SK-N-SH (cell line): Measurements from ENCODE around the gene NBEAL2. TPM values are rescaled to one million over a fixed set of nuclear protein-coding genes. Genes with fewer than 3 reads are reported as not detected.

Experiments used
- CTCF ChIA-PET: fragments of 300-600, 350-600 bp; formaldehyde crosslinking; extraction: SDS; loops from one replicate; lab custom pipeline; 2021; lab: Yijun Ruan, JAX
- POLR2A ChIA-PET: fragments of 350-600 bp; sonication (Branson Sonifier 250); formaldehyde crosslinking; extraction: SDS; loops from one replicate; lab custom pipeline; 2020; ENCODE audit warnings: antibody characterized with exemption, inconsistent platforms; lab: Yijun Ruan, JAX
- DNase-seq: peaks from one replicate; pipeline ENCODE4 v3.0.0; 2012
- H2AFZ ChIP-seq: fragments of 200-600 bp; sonication (generic); 2 replicates; pipeline ENCODE4 v1.8.1; 2016; ENCODE audit warnings: antibody characterized with exemption, mild to moderate bottlenecking, low read depth
- H3F3A ChIP-seq: fragments of 200-600 bp; sonication (generic); replicated peaks from 2 replicates; pipeline ENCODE3; 2016; ENCODE audit warnings: antibody characterized with exemption, mild to moderate bottlenecking; ENCODE audit not compliant: insufficient read depth
- H3K27ac ChIP-seq, 2 experiments: fragments of 200-500 bp in 1 of 2; fragments of 200-600 bp in 1 of 2; sonication (Bioruptor generic) in 1 of 2; sonication (generic), shearing (Covaris generic) in 1 of 2; 2 replicates each; pipeline versions ENCODE4 v1.5.1 to v1.6.1; 2014 to 2016; ENCODE audit warnings: low read depth in 2 of 2, inconsistent platforms in 1 of 2, low read length in 1 of 2, mild to moderate bottlenecking in 1 of 2, mixed read lengths in 1 of 2
- H3K27me3 ChIP-seq: fragments of 200-600 bp; sonication (generic), shearing (Covaris generic); 2 replicates; pipeline ENCODE4 v1.6.1; 2016; ENCODE audit warnings: mixed run types; ENCODE audit not compliant: insufficient read depth
- H3K36me3 ChIP-seq, 2 experiments: fragments of 200-500 bp in 1 of 2; fragments of 200-600 bp in 1 of 2; sonication (Bioruptor generic) in 1 of 2; sonication (generic) in 1 of 2; replicated peaks in 1 of 2; 2 replicates each; pipeline versions ENCODE3 to v1.5.1; 2014 to 2016; ENCODE audit warnings: low read length in 1 of 2, mild to moderate bottlenecking in 1 of 2; ENCODE audit not compliant: insufficient read depth in 2 of 2, control insufficient read depth in 1 of 2
- H3K4me1 ChIP-seq, 2 experiments: fragments of 200-500 bp in 1 of 2; fragments of 200-600 bp in 1 of 2; sonication (Bioruptor generic) in 1 of 2; sonication (generic), shearing (Covaris generic) in 1 of 2; 2 replicates each; pipeline versions ENCODE4 v1.5.1 to v1.6.1; 2014 to 2016; ENCODE audit warnings: low read depth in 1 of 2, low read length in 1 of 2, mixed run types in 1 of 2; ENCODE audit not compliant: insufficient read depth in 2 of 2, control insufficient read depth in 1 of 2
- H3K4me2 ChIP-seq: fragments of 200-600 bp; sonication (generic), shearing (Covaris generic); 2 replicates; pipeline ENCODE4 v1.6.1; 2017; ENCODE audit warnings: mixed run types
- H3K4me3 ChIP-seq, 2 experiments: fragments of 200-500 bp in 1 of 2; fragments of 200-600 bp in 1 of 2; sonication (Bioruptor generic) in 1 of 2; sonication (generic), shearing (Covaris generic) in 1 of 2; 2 replicates each; pipeline versions ENCODE4 v1.5.1 to v1.8.1; 2014 to 2016; ENCODE audit warnings: low read depth in 2 of 2, inconsistent platforms in 1 of 2, low read length in 1 of 2, mild to moderate bottlenecking in 1 of 2, mixed read lengths in 1 of 2, moderate library complexity in 1 of 2
- H3K79me2 ChIP-seq: fragments of 200-600 bp; sonication (generic); 2 replicates; pipeline ENCODE4 v1.8.1; 2017; ENCODE audit warnings: mild to moderate bottlenecking; ENCODE audit not compliant: insufficient read depth
- H3K9ac ChIP-seq: fragments of 200-600 bp; sonication (generic); 2 replicates; pipeline ENCODE4 v1.6.1; 2017; ENCODE audit warnings: mixed run types
- H3K9me2 ChIP-seq: fragments of 200-600 bp; sonication (generic); 2 replicates; pipeline ENCODE4 v1.6.1; 2017; ENCODE audit warnings: mixed run types
- H3K9me3 ChIP-seq: fragments of 200-600 bp; sonication (generic); 2 replicates; pipeline ENCODE4 v1.6.1; 2017; ENCODE audit warnings: mixed run types, mild to moderate bottlenecking, moderate library complexity
- H4K20me1 ChIP-seq: fragments of 200-600 bp; sonication (generic); 2 replicates; pipeline ENCODE4 v1.6.1; 2017; ENCODE audit warnings: mild to moderate bottlenecking, mixed run types; ENCODE audit not compliant: insufficient read depth
- CHD2 ChIP-seq: fragments of 150-350 bp; IDR thresholded peaks from 2 replicates; pipeline ENCODE4 v1.6.1; 2018; ENCODE audit warnings: low read length; ENCODE audit not compliant: partially characterized antibody
- EZH2phosphoT487 ChIP-seq: fragments of 200-600 bp; sonication (generic); IDR thresholded peaks from 2 replicates; pipeline ENCODE4 v1.6.1; 2017; ENCODE audit warnings: low read depth, mixed run types, mild to moderate bottlenecking, antibody characterized with exemption, moderate library complexity, borderline replicate concordance
- SIN3A ChIP-seq: IDR thresholded peaks from 2 replicates; pipeline ENCODE4 v1.6.1; 2012; ENCODE audit warnings: low read depth, mild to moderate bottlenecking, low read length, moderate library complexity, borderline replicate concordance
- SMC3 ChIP-seq: IDR thresholded peaks from 2 replicates; pipeline ENCODE4 v1.6.1; 2012; ENCODE audit warnings: low read depth, low read length, improper control_type of control experiment
- TAF1 ChIP-seq: IDR thresholded peaks from 2 replicates; pipeline ENCODE4 v1.6.1; 2012; ENCODE audit warnings: low read depth, mild to moderate bottlenecking, low read length, moderate library complexity, borderline replicate concordance
- TCF12 ChIP-seq: IDR thresholded peaks from 2 replicates; pipeline ENCODE4 v1.4.0; 2012
- TEAD4 ChIP-seq: IDR thresholded peaks from 2 replicates; pipeline ENCODE4 v1.4.0; 2012; ENCODE audit warnings: mild to moderate bottlenecking, borderline replicate concordance; ENCODE audit not compliant: insufficient read depth
- WGBS: methylation state at CpG from one replicate; pipeline ENCODE4 v1.1.6; 2017; ENCODE audit warnings: low lambda C conversion rate; 5-methylcytosine and 5-hydroxymethylcytosine counted together
- polyA plus RNA-seq, 3 experiments: library from polyadenylated mRNA; depleted of rRNA; stranded (reverse); fragments of >200 nt; gene quantifications; 2 replicates each; pipeline ENCODE4 v1.2.3, GENCODE V29; 2012
- TF ChIP-seq, protein P1 (sequence below): fragments of 150-350 bp; IDR thresholded peaks from 2 replicates; pipeline ENCODE4 v1.6.1; 2017; ENCODE audit warnings: antibody characterized with exemption, low read length, low read depth, borderline replicate concordance
- TF ChIP-seq, protein P2 (sequence below): fragments of 150-350 bp; IDR thresholded peaks from 2 replicates; pipeline ENCODE4 v1.6.1; 2016; ENCODE audit warnings: mild to moderate bottlenecking, low read depth, low read length
- TF ChIP-seq, protein P3 (sequence below): IDR thresholded peaks from 2 replicates; pipeline ENCODE4 v1.6.1; 2012; ENCODE audit warnings: mild to moderate bottlenecking, low read depth, low read length, moderate library complexity
- TF ChIP-seq, protein P4 (sequence below): IDR thresholded peaks from 2 replicates; pipeline ENCODE4 v1.4.0; 2012; ENCODE audit warnings: low read depth

NBEAL2 gene
- polyA plus RNA-seq, 1 of the 3 experiments (the other 2 are of a cell fraction): 20.3 TPM

DNA sequence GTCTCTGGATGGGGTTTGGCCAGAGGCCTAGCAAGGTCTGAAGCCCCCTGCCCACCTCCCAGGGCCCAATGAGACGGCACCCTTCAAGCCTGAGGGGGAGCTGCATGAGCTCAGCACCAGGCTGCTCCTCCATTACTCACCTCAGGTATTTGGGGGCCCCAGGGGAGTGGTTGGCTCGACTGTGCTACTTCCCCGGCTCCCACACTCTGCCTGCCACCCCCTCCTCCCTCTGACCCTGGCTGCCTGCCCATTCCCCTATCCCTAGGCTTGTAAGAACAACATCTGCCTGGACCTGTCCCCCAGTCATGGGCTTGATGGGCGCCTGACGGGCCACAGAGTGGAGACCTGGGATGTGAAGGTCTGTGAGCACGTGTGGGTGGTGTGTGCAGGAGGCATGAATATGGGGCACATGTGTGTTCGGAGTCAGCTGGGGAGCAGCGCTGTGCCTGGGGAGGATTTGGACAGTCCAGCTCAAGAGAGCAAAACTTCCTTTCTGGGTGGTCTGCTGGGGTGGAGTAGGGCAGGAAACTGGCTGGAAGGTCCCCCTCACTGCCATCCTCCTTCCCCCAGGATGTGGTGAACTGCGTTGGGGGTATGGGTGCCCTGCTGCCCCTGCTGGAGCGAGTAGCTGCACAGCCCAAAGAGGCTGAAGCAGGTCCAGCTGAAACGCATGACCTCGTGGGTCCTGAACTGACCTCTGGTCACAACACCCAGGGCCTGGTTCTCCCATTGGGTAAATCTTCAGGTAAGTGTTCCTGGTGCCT, 17.4 kb downstream of the NBEAL2 start:
- Histone ChIP-seq H3K4me1 (peaks cover 0 to 2% of the 10 kb centered on the region in 2 experiments; a peak in 1 of 4 replicates), H3F3A (no peaks in the 10 kb centered on the region), H3K27me3 (no peaks in the 10 kb centered on the region), H4K20me1 (no peaks in the 10 kb centered on the region), H3K9me3 (no peaks in the 10 kb centered on the region), H3K36me3 (peaks cover 0 to 5% of the 10 kb centered on the region in 2 experiments)
- DNase-seq: peak; percentile 45
- TF ChIP-seq, protein P1, sequence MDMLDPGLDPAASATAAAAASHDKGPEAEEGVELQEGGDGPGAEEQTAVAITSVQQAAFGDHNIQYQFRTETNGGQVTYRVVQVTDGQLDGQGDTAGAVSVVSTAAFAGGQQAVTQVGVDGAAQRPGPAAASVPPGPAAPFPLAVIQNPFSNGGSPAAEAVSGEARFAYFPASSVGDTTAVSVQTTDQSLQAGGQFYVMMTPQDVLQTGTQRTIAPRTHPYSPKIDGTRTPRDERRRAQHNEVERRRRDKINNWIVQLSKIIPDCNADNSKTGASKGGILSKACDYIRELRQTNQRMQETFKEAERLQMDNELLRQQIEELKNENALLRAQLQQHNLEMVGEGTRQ: no peak
- TF ChIP-seq TCF12 (no peak), EZH2phosphoT487 (no peak), SMC3 (no peak), SIN3A (no peak), CHD2 (no peak), TEAD4 (no peak), TAF1 (no peak)
- TF ChIP-seq, protein P2, sequence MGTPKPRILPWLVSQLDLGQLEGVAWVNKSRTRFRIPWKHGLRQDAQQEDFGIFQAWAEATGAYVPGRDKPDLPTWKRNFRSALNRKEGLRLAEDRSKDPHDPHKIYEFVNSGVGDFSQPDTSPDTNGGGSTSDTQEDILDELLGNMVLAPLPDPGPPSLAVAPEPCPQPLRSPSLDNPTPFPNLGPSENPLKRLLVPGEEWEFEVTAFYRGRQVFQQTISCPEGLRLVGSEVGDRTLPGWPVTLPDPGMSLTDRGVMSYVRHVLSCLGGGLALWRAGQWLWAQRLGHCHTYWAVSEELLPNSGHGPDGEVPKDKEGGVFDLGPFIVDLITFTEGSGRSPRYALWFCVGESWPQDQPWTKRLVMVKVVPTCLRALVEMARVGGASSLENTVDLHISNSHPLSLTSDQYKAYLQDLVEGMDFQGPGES: no peak
- TF ChIP-seq, protein P3, sequence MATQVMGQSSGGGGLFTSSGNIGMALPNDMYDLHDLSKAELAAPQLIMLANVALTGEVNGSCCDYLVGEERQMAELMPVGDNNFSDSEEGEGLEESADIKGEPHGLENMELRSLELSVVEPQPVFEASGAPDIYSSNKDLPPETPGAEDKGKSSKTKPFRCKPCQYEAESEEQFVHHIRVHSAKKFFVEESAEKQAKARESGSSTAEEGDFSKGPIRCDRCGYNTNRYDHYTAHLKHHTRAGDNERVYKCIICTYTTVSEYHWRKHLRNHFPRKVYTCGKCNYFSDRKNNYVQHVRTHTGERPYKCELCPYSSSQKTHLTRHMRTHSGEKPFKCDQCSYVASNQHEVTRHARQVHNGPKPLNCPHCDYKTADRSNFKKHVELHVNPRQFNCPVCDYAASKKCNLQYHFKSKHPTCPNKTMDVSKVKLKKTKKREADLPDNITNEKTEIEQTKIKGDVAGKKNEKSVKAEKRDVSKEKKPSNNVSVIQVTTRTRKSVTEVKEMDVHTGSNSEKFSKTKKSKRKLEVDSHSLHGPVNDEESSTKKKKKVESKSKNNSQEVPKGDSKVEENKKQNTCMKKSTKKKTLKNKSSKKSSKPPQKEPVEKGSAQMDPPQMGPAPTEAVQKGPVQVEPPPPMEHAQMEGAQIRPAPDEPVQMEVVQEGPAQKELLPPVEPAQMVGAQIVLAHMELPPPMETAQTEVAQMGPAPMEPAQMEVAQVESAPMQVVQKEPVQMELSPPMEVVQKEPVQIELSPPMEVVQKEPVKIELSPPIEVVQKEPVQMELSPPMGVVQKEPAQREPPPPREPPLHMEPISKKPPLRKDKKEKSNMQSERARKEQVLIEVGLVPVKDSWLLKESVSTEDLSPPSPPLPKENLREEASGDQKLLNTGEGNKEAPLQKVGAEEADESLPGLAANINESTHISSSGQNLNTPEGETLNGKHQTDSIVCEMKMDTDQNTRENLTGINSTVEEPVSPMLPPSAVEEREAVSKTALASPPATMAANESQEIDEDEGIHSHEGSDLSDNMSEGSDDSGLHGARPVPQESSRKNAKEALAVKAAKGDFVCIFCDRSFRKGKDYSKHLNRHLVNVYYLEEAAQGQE: no peak
- TF ChIP-seq, protein P4, sequence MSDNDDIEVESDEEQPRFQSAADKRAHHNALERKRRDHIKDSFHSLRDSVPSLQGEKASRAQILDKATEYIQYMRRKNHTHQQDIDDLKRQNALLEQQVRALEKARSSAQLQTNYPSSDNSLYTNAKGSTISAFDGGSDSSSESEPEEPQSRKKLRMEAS: no peak
- TF ChIP-seq, all 33 proteins: peak for 0
- Histone ChIP-seq H3K9me2 (no peaks in the 10 kb centered on the region), H3K27ac (no peak overlapping the region), H2AFZ (no peak overlapping the region), H3K79me2 (no peaks in the 10 kb centered on the region), H3K4me2 (no peak overlapping the region), H3K9ac (no peak overlapping the region), H3K4me3 (no peak overlapping the region)
- WGBS: 70% methylated on average over 6 of the region's 12 CpGs
- POLR2A ChIA-PET: no interaction called here
- CTCF ChIA-PET: interaction anchor here (1.6 to 4.8 kb wide), 2 partner anchors 9 to 74 kb away, joined by 7 to 44 read pairs; no protein-coding TSS in a partner anchor
